ENCODE measurements around the gene DKK3. TPM values are rescaled to one million over a fixed set of nuclear protein-coding genes. Genes with fewer than 3 reads are reported as not detected.

Gene DKK3
- total and polyA plus RNA-seq, 2 experiments from 2014 or later, result 16.8 to 31.1 TPM

DNA sequence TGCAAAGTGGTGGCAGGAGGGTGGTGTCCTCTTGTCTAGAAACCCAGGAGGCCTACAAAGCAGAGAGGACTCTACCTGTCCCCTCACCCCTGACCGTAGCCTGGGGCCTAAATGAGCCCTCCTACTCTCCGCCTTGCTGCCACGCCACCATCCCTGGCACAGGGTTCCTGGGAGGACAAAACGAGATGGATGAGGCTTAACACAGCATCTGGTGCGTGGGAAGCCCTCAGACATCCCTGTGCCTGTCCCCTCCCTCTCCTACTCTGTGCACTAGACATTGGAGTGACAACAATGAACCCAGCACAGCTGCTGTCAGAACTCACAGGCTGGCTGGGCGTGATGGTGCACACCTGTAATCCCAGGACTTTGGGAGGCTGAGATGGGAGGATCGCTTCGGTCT lies 36.4 kb upstream of the DKK3 start (continued):
- TF ChIP-seq, protein P1, sequence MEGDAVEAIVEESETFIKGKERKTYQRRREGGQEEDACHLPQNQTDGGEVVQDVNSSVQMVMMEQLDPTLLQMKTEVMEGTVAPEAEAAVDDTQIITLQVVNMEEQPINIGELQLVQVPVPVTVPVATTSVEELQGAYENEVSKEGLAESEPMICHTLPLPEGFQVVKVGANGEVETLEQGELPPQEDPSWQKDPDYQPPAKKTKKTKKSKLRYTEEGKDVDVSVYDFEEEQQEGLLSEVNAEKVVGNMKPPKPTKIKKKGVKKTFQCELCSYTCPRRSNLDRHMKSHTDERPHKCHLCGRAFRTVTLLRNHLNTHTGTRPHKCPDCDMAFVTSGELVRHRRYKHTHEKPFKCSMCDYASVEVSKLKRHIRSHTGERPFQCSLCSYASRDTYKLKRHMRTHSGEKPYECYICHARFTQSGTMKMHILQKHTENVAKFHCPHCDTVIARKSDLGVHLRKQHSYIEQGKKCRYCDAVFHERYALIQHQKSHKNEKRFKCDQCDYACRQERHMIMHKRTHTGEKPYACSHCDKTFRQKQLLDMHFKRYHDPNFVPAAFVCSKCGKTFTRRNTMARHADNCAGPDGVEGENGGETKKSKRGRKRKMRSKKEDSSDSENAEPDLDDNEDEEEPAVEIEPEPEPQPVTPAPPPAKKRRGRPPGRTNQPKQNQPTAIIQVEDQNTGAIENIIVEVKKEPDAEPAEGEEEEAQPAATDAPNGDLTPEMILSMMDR (conservative IDR thresholded peaks at IDR 0.05; ENCODE audit: low read depth in 2 of 2), result no peak
- TF ChIP-seq NANOG (IDR thresholded peaks at IDR 0.05; ENCODE audit: borderline replicate concordance) (no peak), POLR2AphosphoS5 (IDR thresholded peaks at IDR 0.05; ENCODE audit: low read depth) (no peak), CREB1 (CRISPR knock-in tag; IDR thresholded peaks at IDR 0.05; ENCODE audit: low read depth) (no peak)

DNA sequence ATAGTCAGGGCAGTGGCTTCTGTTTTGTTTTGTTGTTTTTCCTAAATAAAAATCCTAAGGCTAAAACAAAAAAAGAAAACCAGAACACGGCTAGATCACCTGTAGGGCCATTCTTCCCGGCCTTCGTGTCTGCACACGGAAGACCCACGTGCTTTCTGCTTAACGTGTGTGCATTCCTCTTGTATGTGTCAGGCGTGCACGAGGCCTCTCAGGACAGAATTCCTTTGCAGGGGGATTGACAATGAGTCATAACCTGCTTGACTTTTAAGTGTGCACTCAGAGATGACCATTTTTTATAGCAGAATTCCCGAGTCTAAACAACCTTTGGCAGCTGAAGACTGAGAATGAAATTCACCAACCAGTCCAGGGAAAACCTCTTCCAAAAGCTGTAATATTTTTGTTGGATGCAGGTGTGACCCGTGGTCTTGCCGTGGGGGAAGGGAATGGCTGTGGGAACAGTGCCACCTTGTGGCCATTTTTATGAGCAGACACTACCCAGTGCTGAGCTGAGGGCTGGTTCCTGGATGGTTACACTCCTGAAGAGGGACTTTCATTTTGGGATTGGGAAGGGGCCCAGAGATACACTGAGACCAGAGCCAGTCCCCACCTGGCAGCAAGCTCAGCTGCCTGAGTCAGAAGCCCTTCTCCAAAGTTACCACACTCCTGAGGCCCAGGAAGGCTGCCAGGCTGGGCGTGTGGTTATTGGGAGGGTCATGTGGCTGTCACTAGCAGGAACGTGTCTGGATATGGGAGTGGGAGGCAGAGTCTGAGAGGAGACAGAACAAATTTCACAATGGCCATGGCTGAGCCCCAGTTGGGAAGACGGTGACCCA lies 35.7 kb upstream of the DKK3 start:
- H3K27ac Mint-ChIP-seq, result no peak overlapping the region; the same call in 1 of the 2 replicates
- ATAC-seq (peak; percentile 89), DNase-seq (ENCODE audit: low spot score) (peak; percentile 80)
- Histone ChIP-seq H2AFZ (no peak overlapping the region), H3K4me1 (ENCODE audit: insufficient read depth) (0 out of 2 replicates have a peak, but pooled peaks cover 4% of the 10 kb centered on the region), H3K36me3 (ENCODE audit: insufficient read depth) (no peaks in the 10 kb centered on the region), H3K27me3 (ENCODE audit: insufficient read depth) (no peaks in the 10 kb centered on the region), H3K9me2 (ENCODE audit: insufficient read depth) (no peaks in the 10 kb centered on the region), H3K4me2 (no peak overlapping the region), H3F3A (replicated peaks; ENCODE audit: low read depth) (no peaks in the 10 kb centered on the region), H4K20me1 (replicated peaks; ENCODE audit: insufficient read depth) (no peaks in the 10 kb centered on the region), H3K4me3 (no peak overlapping the region), H3K27ac (ENCODE audit: low read depth) (no peak overlapping the region), H3K79me2 (replicated peaks; ENCODE audit: insufficient read depth) (no peaks in the 10 kb centered on the region)
- TF ChIP-seq STAT1 (IDR thresholded peaks at IDR 0.05; ENCODE audit: unreplicated experiment), result no peak
- TF ChIP-seq ZNF462 (CRISPR knock-in tag; IDR thresholded peaks at IDR 0.05), result no peak
- TF ChIP-seq, protein P1 (conservative IDR thresholded peaks at IDR 0.05; ENCODE audit: low read depth in 2 of 2), result peak; percentile 92 to 95
- no peak for TF ChIP-seq EZH2phosphoT487 (IDR thresholded peaks at IDR 0.05; ENCODE audit: unreplicated experiment)
- peaks cover 3% of the 10 kb centered on the region for H3K27me3 Mint-ChIP-seq (ENCODE audit: insufficient read depth, low read depth, poor library complexity)
- no peak overlapping the region for H3K4me3 Mint-ChIP-seq
- H3K36me3 Mint-ChIP-seq (ENCODE audit: low read depth), result peaks cover 9% of the 10 kb centered on the region; the same call in 2 of the 3 replicates
- H3K4me1 Mint-ChIP-seq, result no peaks in the 10 kb centered on the region
- peaks cover 10% of the 10 kb centered on the region for H3K9me3 Mint-ChIP-seq
